Mucosa of stomach (tissue), 1 donor: Measurements from ENCODE around the gene HGD.

Source experiments
- H3K27me3 ChIP-seq: one replicate; pipeline ENCODE4 v1.7.0; 2013; ENCODE audit warnings: mild to moderate bottlenecking, low read length; ENCODE audit not compliant: control insufficient read depth, insufficient read depth
- H3K36me3 ChIP-seq: one replicate; pipeline ENCODE4 v1.7.0; 2013; ENCODE audit warnings: low read length; ENCODE audit not compliant: control insufficient read depth, insufficient read depth
- H3K4me1 ChIP-seq: one replicate; pipeline ENCODE4 v1.7.0; 2013; ENCODE audit warnings: mild to moderate bottlenecking, low read length; ENCODE audit not compliant: control insufficient read depth, insufficient read depth
- H3K4me3 ChIP-seq: one replicate; pipeline ENCODE4 v1.7.0; 2013; ENCODE audit warnings: low read length
- H3K9ac ChIP-seq: one replicate; pipeline ENCODE4 v1.7.0; 2013; ENCODE audit warnings: mild to moderate bottlenecking, low read length, moderate library complexity
- H3K9me3 ChIP-seq: one replicate; pipeline ENCODE4 v1.7.0; 2013; ENCODE audit warnings: mild to moderate bottlenecking, low read length, moderate library complexity; ENCODE audit not compliant: control insufficient read depth
- donor health status: Pancreatic carcinoma.

The HGD gene

GRCh38 chr3:120596853-120597223, 85.2 kb downstream of the HGD start:
- Histone ChIP-seq H3K36me3 (no peaks in the 10 kb centered on the region), H3K4me1 (peaks cover 18% of the 10 kb centered on the region), H3K9ac (peak overlapping the region; percentile 93), H3K27me3 (no peaks in the 10 kb centered on the region), H3K9me3 (no peaks in the 10 kb centered on the region), H3K4me3 (peak overlapping the region; percentile 59)

- no peaks in the 10 kb centered on the region for H3K36me3 ChIP-seq
- peaks cover 18% of the 10 kb centered on the region for H3K4me1 ChIP-seq
- H3K27me3 ChIP-seq: no peaks in the 10 kb centered on the region
- H3K9ac ChIP-seq: peak within 1 kb of the TSS; percentile 93
- H3K4me3 ChIP-seq: peak within 1 kb of the TSS; percentile 59
- H3K9me3 ChIP-seq: no peaks in the 10 kb centered on the region
These were observed 85.8 kb downstream of the HGD start, which contains the start of gene NDUFB4 for GRCh38 chr3:120596116-120596852. Gene NDUFB4, plus strand, starts transcription at chr3:120596336. Its CDS starts 24 bp downstream, at chr3:120596360.

GRCh38 chr3:120595788-120596115, 86.3 kb downstream of the HGD start:
- Histone ChIP-seq H3K4me1 (peaks cover 18% of the 10 kb centered on the region), H3K36me3 (no peaks in the 10 kb centered on the region), H3K4me3 (peak overlapping the region; percentile 59), H3K27me3 (no peaks in the 10 kb centered on the region), H3K9ac (peak overlapping the region; percentile 93), H3K9me3 (no peaks in the 10 kb centered on the region)

DNA sequence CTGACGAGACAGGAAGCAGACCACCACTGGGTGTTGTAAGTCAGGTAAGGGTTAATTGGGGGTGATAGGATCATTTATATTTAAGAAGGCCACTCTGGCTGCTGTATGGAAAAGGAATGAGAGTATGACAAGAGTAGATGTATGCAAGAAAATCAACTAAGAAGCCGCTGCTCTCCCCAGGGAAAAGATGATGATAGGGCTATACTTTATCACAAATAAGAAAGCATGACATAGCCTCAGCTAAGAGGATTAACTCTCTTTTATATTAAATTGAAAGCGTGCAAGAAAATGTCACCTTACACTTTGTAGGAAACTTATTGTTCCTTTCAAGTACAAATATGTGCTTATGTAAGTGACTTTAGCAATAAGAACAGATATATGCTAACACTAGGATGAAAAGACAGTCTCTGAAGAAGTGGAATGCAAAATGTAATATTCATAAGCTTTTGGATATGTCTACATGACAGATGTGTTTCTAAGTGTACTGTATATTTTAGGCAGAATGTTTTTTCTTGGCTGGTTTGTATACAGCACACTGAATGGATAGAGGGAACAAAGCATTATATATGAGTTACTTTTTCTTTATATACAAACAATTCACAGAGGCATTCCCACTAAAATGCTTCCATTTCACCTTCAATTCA, 94.6 kb downstream of the HGD start:
- no peaks in the 10 kb centered on the region for H3K9me3 ChIP-seq
- no peaks in the 10 kb centered on the region for H3K36me3 ChIP-seq
- no peak overlapping the region for H3K9ac ChIP-seq
- H3K4me1 ChIP-seq: no peaks in the 10 kb centered on the region
- H3K4me3 ChIP-seq: no peak overlapping the region
- H3K27me3 ChIP-seq: no peaks in the 10 kb centered on the region
